Suprapubic skin (tissue), 4 donors: Measurements from ENCODE around the gene MANBA.

ENCODE experiments used
- EP300 ChIP-seq: sonication (generic); formaldehyde crosslinking; IDR thresholded peaks from one replicate; pipeline ENCODE4 v1.6.1; 2017; ENCODE audit warnings: antibody characterized with exemption
- POLR2AphosphoS5 ChIP-seq, 3 donors: sonication (generic); formaldehyde crosslinking; IDR thresholded peaks; one replicate each; pipeline ENCODE4 v1.6.1; 2017; ENCODE audit warnings: antibody characterized with exemption in 3 of 3
- TF ChIP-seq, protein P1 (sequence below), 2 donors: fragments of 200-600 bp in 1 of 2; fragments of 450-650 bp in 1 of 2; sonication (generic) in 1 of 2; IDR thresholded peaks; one replicate each; pipeline ENCODE4 v1.5.1; 2016 to 2019; ENCODE audit warnings: antibody characterized with exemption in 2 of 2, mild to moderate bottlenecking in 1 of 2, moderate library complexity in 1 of 2

DNA sequence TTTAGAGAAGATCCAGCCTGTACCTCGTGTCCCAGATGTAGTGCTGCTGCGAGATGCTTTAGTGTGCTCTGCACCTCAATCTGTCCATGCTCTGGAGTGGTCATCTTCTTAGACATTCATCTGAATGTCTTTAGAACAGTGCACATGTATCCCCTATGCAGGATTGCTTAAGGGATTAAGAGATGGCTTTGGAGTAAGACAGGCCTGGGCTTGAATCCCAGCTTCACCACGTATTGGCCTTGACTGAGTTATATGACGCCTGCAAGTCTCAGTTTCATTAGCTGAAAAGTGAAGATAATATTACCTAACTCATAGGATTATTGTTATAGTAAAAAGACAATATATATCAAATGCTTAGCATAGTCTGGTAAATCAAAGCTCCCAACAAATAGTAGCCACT is 161.3 kb downstream of the MANBA start:
- TF ChIP-seq, protein P1, sequence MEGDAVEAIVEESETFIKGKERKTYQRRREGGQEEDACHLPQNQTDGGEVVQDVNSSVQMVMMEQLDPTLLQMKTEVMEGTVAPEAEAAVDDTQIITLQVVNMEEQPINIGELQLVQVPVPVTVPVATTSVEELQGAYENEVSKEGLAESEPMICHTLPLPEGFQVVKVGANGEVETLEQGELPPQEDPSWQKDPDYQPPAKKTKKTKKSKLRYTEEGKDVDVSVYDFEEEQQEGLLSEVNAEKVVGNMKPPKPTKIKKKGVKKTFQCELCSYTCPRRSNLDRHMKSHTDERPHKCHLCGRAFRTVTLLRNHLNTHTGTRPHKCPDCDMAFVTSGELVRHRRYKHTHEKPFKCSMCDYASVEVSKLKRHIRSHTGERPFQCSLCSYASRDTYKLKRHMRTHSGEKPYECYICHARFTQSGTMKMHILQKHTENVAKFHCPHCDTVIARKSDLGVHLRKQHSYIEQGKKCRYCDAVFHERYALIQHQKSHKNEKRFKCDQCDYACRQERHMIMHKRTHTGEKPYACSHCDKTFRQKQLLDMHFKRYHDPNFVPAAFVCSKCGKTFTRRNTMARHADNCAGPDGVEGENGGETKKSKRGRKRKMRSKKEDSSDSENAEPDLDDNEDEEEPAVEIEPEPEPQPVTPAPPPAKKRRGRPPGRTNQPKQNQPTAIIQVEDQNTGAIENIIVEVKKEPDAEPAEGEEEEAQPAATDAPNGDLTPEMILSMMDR (IDR thresholded peaks at IDR 0.05), result no peak
- TF ChIP-seq EP300 (no peak), POLR2AphosphoS5 (IDR thresholded peaks at IDR 0.05) (no peak)
